K562 (cell line): ENCODE measurements around the gene BEND6. TPM values are rescaled to one million over a fixed set of nuclear protein-coding genes. Genes with fewer than 3 reads are reported as not detected.
A peak's percentile ranks its signal among the peaks of the same experiment; 100 is the strongest.

Experiments used
- GABPB2 ChIP-seq: fragments of 250-450 bp; sonication (Bioruptor Pico); conservative IDR thresholded peaks from 2 replicates; pipeline ENCODE4 v1.5.1; 2021; ENCODE audit warnings: mild to moderate bottlenecking
- NFYB ChIP-seq: IDR thresholded peaks from 2 replicates; pipeline ENCODE4 v1.6.1; 2011; ENCODE audit warnings: mild to moderate bottlenecking, moderate library complexity; ENCODE audit not compliant: insufficient read length; ENCODE audit errors: extremely low read depth
- POLR2H ChIP-seq: IDR thresholded peaks from 2 replicates; pipeline ENCODE4 v1.6.1; 2016; ENCODE audit warnings: missing genetic modification characterization, low read depth, mild to moderate bottlenecking, control low read depth, missing compliant biosample characterization, moderate library complexity
- RBBP5 ChIP-seq: fragments of 200-600 bp; sonication (generic); IDR thresholded peaks from 2 replicates; pipeline ENCODE4 v1.6.1; 2012; ENCODE audit warnings: borderline replicate concordance, mild to moderate bottlenecking, low read length, control low read depth, inconsistent platforms; ENCODE audit not compliant: insufficient read depth, poor library complexity, severe bottlenecking
- SOX6 ChIP-seq: fragments of 450-650 bp; IDR thresholded peaks from 2 replicates; pipeline ENCODE4 v1.6.1; 2014; ENCODE audit warnings: mild to moderate bottlenecking
- TAF15 ChIP-seq: fragments of 200-400 bp; formaldehyde crosslinking; IDR thresholded peaks from 2 replicates; pipeline ENCODE4 v1.6.1; 2017; ENCODE audit warnings: mild to moderate bottlenecking, low read depth, low read length, moderate library complexity
- ZBED1 ChIP-seq: IDR thresholded peaks from 2 replicates; pipeline ENCODE4 v1.6.1; 2014
- ZNF77 ChIP-seq: fragments of 250-450 bp; sonication (Bioruptor Pico); IDR thresholded peaks from 2 replicates; pipeline ENCODE4 v1.5.0; 2020
- polyA plus RNA-seq, 8 experiments: library from polyadenylated mRNA; depleted of rRNA in 4 of 8; stranded (reverse) in 5 of 8; unstranded in 3 of 8; fragments of >200 nt; fragmentation: Nextera tagmentation in 2 of 8; fragmentation: Illumina TruSeq in 1 of 8; extraction: Ambion mirVana in 2 of 8; extraction: Trizol in 1 of 8; gene quantifications; 2 replicates each; pipeline versions ENCODE4 v1.2.1 to v1.2.3, GENCODE V29; 2011 to 2014; ENCODE audit warnings: inconsistent platforms in 1 of 8, missing spikeins in 1 of 8
- total RNA-seq, 7 experiments: library from RNA; depleted of rRNA in 6 of 7; stranded (reverse); fragments of >200 nt in 6 of 7; fragmentation: Illumina TruSeq in 2 of 7; extraction: Trizol in 2 of 7; gene quantifications; 2 replicates each; pipeline versions ENCODE4 v1.2.1 to v1.2.3, GENCODE V29; 2011 to 2021; ENCODE audit warnings: low replicate concordance in 1 of 7
- TF ChIP-seq, protein P1 (sequence below): IDR thresholded peaks from 3 replicates; pipeline ENCODE4 v1.6.1; 2011; ENCODE audit warnings: borderline replicate concordance, mild to moderate bottlenecking, moderate library complexity; ENCODE audit not compliant: insufficient read length; ENCODE audit errors: extremely low read depth
- TF ChIP-seq, protein P2 (sequence below): sonication (generic); formaldehyde crosslinking; IDR thresholded peaks from 2 replicates; pipeline ENCODE4 v1.5.0; 2020; ENCODE audit warnings: missing genetic modification reagents
- TF ChIP-seq, protein P3 (sequence below), 2 experiments: fragments of 450-650 bp in 1 of 2; sonication (generic) in 1 of 2; formaldehyde crosslinking in 1 of 2; IDR thresholded peaks; 2 replicates each; pipeline versions ENCODE4 v1.7.1 to v1.9.0; 2016 to 2022; ENCODE audit warnings: inconsistent platforms in 1 of 2, mild to moderate bottlenecking in 1 of 2, missing genetic modification reagents in 1 of 2
- TF ChIP-seq, protein P4 (sequence below): fragments of 450-650 bp; formaldehyde crosslinking; IDR thresholded peaks from 2 replicates; pipeline ENCODE4 v1.4.0; 2020; ENCODE audit warnings: mild to moderate bottlenecking, moderate library complexity

Gene BEND6
- total and polyA plus RNA-seq, 9 of the 15 experiments (the other 6 are each of a cell fraction or from before 2014, with no cell fraction given): 0.37 to 4.0 (median 1.1) TPM

DNA sequence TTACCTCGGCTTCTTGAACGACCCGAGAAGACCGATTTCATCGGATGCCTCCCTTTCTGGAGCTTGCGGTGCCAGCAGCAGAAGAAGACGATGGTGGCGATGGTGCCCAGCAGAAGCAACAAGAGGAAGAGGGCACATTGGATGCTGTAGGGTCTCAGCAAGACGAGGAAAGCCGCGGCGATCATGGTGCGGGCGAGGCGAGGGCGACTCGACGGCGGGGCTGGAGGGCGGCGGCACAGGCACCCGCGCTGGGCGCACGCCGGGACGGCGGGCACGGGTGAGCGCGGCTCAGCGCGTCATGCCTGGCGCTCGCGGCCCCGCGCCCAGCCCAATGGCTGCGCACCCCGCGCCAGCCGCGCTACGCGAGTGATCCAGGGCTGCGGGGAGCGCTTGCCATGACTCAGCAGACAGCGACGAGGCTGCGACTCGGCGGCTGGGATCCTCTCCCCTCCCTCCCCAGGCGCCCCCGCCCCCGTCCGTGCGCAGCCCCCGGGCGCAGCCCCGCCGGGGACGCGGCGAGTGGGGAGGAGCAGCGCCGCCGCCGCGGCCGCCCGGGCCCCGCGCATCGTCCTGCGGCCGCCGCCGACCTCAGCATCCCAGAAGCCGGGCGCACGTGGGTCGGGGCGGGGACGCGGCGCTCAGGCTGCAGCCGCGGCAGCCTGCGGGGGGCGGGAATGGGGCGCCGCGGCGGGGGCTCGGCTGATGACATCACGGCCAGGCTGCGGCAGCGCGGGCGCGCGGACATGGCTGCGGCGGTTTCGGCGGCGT, at the start of gene BEND6 (continued):
- TF ChIP-seq, protein P1, sequence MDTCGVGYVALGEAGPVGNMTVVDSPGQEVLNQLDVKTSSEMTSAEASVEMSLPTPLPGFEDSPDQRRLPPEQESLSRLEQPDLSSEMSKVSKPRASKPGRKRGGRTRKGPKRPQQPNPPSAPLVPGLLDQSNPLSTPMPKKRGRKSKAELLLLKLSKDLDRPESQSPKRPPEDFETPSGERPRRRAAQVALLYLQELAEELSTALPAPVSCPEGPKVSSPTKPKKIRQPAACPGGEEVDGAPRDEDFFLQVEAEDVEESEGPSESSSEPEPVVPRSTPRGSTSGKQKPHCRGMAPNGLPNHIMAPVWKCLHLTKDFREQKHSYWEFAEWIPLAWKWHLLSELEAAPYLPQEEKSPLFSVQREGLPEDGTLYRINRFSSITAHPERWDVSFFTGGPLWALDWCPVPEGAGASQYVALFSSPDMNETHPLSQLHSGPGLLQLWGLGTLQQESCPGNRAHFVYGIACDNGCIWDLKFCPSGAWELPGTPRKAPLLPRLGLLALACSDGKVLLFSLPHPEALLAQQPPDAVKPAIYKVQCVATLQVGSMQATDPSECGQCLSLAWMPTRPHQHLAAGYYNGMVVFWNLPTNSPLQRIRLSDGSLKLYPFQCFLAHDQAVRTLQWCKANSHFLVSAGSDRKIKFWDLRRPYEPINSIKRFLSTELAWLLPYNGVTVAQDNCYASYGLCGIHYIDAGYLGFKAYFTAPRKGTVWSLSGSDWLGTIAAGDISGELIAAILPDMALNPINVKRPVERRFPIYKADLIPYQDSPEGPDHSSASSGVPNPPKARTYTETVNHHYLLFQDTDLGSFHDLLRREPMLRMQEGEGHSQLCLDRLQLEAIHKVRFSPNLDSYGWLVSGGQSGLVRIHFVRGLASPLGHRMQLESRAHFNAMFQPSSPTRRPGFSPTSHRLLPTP: no peak
- TF ChIP-seq, protein P2, sequence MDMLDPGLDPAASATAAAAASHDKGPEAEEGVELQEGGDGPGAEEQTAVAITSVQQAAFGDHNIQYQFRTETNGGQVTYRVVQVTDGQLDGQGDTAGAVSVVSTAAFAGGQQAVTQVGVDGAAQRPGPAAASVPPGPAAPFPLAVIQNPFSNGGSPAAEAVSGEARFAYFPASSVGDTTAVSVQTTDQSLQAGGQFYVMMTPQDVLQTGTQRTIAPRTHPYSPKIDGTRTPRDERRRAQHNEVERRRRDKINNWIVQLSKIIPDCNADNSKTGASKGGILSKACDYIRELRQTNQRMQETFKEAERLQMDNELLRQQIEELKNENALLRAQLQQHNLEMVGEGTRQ (CRISPR knock-in tag): no peak
- TF ChIP-seq, protein P3, sequence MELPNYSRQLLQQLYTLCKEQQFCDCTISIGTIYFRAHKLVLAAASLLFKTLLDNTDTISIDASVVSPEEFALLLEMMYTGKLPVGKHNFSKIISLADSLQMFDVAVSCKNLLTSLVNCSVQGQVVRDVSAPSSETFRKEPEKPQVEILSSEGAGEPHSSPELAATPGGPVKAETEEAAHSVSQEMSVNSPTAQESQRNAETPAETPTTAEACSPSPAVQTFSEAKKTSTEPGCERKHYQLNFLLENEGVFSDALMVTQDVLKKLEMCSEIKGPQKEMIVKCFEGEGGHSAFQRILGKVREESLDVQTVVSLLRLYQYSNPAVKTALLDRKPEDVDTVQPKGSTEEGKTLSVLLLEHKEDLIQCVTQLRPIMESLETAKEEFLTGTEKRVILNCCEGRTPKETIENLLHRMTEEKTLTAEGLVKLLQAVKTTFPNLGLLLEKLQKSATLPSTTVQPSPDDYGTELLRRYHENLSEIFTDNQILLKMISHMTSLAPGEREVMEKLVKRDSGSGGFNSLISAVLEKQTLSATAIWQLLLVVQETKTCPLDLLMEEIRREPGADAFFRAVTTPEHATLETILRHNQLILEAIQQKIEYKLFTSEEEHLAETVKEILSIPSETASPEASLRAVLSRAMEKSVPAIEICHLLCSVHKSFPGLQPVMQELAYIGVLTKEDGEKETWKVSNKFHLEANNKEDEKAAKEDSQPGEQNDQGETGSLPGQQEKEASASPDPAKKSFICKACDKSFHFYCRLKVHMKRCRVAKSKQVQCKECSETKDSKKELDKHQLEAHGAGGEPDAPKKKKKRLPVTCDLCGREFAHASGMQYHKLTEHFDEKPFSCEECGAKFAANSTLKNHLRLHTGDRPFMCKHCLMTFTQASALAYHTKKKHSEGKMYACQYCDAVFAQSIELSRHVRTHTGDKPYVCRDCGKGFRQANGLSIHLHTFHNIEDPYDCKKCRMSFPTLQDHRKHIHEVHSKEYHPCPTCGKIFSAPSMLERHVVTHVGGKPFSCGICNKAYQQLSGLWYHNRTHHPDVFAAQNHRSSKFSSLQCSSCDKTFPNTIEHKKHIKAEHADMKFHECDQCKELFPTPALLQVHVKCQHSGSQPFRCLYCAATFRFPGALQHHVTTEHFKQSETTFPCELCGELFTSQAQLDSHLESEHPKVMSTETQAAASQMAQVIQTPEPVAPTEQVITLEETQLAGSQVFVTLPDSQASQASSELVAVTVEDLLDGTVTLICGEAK (IDR thresholded peaks at IDR 0.05): peak; percentile 28; the same call in 1 of the 2 replicates
- TF ChIP-seq, protein P3 (CRISPR knock-in tag; IDR thresholded peaks at IDR 0.05): no peak
- TF ChIP-seq GABPB2: no peak
- TF ChIP-seq, protein P4, sequence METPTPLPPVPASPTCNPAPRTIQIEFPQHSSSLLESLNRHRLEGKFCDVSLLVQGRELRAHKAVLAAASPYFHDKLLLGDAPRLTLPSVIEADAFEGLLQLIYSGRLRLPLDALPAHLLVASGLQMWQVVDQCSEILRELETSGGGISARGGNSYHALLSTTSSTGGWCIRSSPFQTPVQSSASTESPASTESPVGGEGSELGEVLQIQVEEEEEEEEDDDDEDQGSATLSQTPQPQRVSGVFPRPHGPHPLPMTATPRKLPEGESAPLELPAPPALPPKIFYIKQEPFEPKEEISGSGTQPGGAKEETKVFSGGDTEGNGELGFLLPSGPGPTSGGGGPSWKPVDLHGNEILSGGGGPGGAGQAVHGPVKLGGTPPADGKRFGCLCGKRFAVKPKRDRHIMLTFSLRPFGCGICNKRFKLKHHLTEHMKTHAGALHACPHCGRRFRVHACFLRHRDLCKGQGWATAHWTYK (CRISPR knock-in tag): peak; percentile 46; the same call in 1 of the 2 replicates
- TF ChIP-seq ZBED1: no peak
- no peak for TF ChIP-seq NFYB
- no peak for TF ChIP-seq ZNF77 (CRISPR knock-in tag)
- TF ChIP-seq SOX6: no peak
- no peak for TF ChIP-seq TAF15
- no peak for TF ChIP-seq POLR2H (tag)
- TF ChIP-seq RBBP5: peak; percentile 84
